ENCODE results near the gene C1QTNF8.

DNA sequence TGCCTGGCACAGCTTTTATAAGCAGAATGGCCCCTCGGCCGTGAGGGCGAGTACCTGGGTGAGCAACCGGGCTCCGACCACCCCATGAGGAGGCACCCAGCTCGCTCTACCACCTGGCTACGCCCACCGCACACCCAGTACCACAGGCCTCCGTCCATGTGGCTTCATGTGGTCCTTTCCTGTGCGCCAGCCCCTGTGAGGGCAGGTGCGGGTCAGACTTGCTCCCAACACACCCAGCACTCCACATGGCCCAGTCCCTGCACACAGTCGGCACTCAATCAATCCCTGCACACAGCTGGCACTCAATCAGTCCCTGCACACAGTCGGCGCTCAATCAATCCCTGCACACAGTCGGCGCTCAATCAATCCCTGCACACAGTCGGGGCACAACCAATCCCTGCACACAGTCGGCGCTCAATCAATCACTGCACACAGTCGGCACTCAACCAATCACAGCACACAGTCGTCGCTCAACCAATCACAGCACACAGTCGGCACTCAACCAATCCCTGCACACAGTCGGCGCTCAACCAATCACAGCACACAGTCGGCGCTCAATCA is 4.0 kb downstream of the C1QTNF8 start:
- TF ChIP-seq POLR2A (IDR thresholded peaks at IDR 0.05): no peak
- TF ChIP-seq, protein P1, sequence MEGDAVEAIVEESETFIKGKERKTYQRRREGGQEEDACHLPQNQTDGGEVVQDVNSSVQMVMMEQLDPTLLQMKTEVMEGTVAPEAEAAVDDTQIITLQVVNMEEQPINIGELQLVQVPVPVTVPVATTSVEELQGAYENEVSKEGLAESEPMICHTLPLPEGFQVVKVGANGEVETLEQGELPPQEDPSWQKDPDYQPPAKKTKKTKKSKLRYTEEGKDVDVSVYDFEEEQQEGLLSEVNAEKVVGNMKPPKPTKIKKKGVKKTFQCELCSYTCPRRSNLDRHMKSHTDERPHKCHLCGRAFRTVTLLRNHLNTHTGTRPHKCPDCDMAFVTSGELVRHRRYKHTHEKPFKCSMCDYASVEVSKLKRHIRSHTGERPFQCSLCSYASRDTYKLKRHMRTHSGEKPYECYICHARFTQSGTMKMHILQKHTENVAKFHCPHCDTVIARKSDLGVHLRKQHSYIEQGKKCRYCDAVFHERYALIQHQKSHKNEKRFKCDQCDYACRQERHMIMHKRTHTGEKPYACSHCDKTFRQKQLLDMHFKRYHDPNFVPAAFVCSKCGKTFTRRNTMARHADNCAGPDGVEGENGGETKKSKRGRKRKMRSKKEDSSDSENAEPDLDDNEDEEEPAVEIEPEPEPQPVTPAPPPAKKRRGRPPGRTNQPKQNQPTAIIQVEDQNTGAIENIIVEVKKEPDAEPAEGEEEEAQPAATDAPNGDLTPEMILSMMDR (IDR thresholded peaks at IDR 0.05): no peak

Data from Peyer's patch (tissue), 4 donors.